HFFc6 (cell line): ENCODE data around the gene HRH3. TPM values are rescaled to one million over a fixed set of nuclear protein-coding genes. Genes with fewer than 3 reads are reported as not detected.

Experiments
- DNase-seq: peaks from one replicate; pipeline ENCODE4 v3.0.0-alpha.2; 2018
- H3K27ac Mint-ChIP-seq: 2 replicates; pipeline ENCODE4 v1.8.0; 2020; ENCODE audit warnings: mild to moderate bottlenecking, mixed read lengths
- H3K27me3 Mint-ChIP-seq: 2 replicates; pipeline ENCODE4 v1.8.0; 2021; ENCODE audit warnings: mild to moderate bottlenecking, moderate library complexity, mixed read lengths; ENCODE audit not compliant: insufficient read depth
- H3K36me3 Mint-ChIP-seq: 2 replicates; pipeline ENCODE4 v1.8.0; 2021; ENCODE audit warnings: low read depth, mixed read lengths
- H3K4me1 Mint-ChIP-seq: 2 replicates; pipeline ENCODE4 v1.8.0; 2020; ENCODE audit warnings: low read depth, mixed read lengths
- H3K4me3 Mint-ChIP-seq: 2 replicates; pipeline ENCODE4 v1.8.0; 2020; ENCODE audit warnings: mild to moderate bottlenecking, moderate library complexity, mixed read lengths
- H3K9me3 Mint-ChIP-seq: 2 replicates; pipeline ENCODE4 v1.8.0; 2020; ENCODE audit warnings: mild to moderate bottlenecking, mixed read lengths
- long read RNA-seq: library from polyadenylated mRNA; unstranded; transcript quantifications from one replicate; pipeline ENCODE4 v2.0.0, GENCODE V29; 2019
- total RNA-seq, 6 experiments: library from RNA; stranded (reverse); fragmentation: NEBNext Ultra II Directional; extraction: Animal tissue kit (Norgen Biotek cat#: 25700); gene quantifications; 2 replicates in 1 of 6; 3 replicates in 5 of 6; pipeline ENCODE4 v1.2.3, GENCODE V29; 2021
- TF ChIP-seq, protein P1 (sequence below): fragments of 200-600 bp; sonication (generic); IDR thresholded peaks from 2 replicates; pipeline ENCODE4 v1.5.0; 2021; ENCODE audit warnings: antibody characterized with exemption, mild to moderate bottlenecking

The HRH3 gene
- not detected for total RNA-seq
- long read RNA-seq = 0 reads

DNA sequence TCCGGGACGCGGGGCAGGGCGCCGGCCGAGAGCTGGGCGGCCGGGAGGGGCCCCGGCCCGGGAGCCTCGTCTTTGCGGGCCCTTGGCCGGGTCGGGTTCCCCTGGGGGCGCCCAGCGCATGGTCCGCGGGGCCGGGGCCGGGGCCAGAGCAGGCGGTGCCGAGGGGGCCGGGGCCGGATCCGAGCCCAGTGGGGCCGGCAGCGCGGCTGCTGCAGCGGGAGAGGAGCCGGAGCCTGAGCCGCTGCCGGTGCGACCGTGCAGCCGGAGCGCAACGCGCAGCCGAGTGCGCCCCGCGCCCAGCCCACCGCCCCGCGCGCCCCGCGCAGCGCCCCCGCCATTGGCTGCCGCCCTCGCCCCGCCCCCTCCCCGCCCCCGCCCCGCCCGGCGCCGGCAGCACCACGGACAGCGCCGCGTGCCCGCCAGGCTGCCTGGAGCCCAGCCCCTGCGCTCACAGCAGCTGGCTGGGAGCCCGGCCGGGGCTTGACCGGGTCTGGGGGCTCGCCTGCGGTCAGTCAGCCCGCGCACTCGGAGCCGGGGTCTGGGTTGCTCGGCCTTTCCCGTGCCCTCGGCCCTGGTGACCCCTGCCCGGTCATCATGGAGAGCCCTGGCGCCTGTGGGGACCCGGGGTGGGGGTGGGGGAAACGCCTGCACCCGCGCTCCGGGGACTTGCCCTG lies at the start of gene HRH3:
TSS of gene HRH3 (minus strand) at position 287 of the 674 bp plus-strand sequence. CDS start 308 bp downstream, outside the sequence.
- Mint-ChIP-seq H3K36me3 (no peaks in the 10 kb centered on the region), H3K4me3 (no peak within 1 kb of the TSS), H3K9me3 (no peaks in the 10 kb centered on the region), H3K4me1 (no peaks in the 10 kb centered on the region), H3K27me3 (peaks cover 25% of the 10 kb centered on the region), H3K27ac (no peak within 1 kb of the TSS)
- DNase-seq = no peak
- TF ChIP-seq, protein P1, sequence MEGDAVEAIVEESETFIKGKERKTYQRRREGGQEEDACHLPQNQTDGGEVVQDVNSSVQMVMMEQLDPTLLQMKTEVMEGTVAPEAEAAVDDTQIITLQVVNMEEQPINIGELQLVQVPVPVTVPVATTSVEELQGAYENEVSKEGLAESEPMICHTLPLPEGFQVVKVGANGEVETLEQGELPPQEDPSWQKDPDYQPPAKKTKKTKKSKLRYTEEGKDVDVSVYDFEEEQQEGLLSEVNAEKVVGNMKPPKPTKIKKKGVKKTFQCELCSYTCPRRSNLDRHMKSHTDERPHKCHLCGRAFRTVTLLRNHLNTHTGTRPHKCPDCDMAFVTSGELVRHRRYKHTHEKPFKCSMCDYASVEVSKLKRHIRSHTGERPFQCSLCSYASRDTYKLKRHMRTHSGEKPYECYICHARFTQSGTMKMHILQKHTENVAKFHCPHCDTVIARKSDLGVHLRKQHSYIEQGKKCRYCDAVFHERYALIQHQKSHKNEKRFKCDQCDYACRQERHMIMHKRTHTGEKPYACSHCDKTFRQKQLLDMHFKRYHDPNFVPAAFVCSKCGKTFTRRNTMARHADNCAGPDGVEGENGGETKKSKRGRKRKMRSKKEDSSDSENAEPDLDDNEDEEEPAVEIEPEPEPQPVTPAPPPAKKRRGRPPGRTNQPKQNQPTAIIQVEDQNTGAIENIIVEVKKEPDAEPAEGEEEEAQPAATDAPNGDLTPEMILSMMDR = no peak

- no peak for DNase-seq
- Mint-ChIP-seq H3K4me1 (no peaks in the 10 kb centered on the region), H3K27me3 (no peaks in the 10 kb centered on the region; the same call in 1 of the 2 replicates), H3K4me3 (no peak overlapping the region), H3K36me3 (peaks cover 9% of the 10 kb centered on the region), H3K27ac (no peak overlapping the region), H3K9me3 (peaks cover 5% of the 10 kb centered on the region)
- TF ChIP-seq, protein P1 = no peak
These were observed 49.8 kb upstream of the HRH3 start for GRCh38 chr20:62269871-62270270.

GRCh38 chr20:62269378-62269777 lies 49.3 kb upstream of the HRH3 start:
- H3K27me3 Mint-ChIP-seq = no peaks in the 10 kb centered on the region; the same call in 1 of the 2 replicates
- H3K27ac Mint-ChIP-seq = no peak overlapping the region; the same call in 1 of the 2 replicates
- DNase-seq = no peak
- no peak overlapping the region for H3K4me3 Mint-ChIP-seq
- H3K9me3 Mint-ChIP-seq = peaks cover 9% of the 10 kb centered on the region
- TF ChIP-seq, protein P1 = no peak
- no peaks in the 10 kb centered on the region for H3K4me1 Mint-ChIP-seq
- H3K36me3 Mint-ChIP-seq = peaks cover 13% of the 10 kb centered on the region

GRCh38 chr20:62268228-62268900 lies 48.3 kb upstream of the HRH3 start:
- H3K4me1 Mint-ChIP-seq = no peaks in the 10 kb centered on the region
- no peaks in the 10 kb centered on the region; the same call in 1 of the 2 replicates for H3K27me3 Mint-ChIP-seq
- no peak overlapping the region for H3K4me3 Mint-ChIP-seq
- DNase-seq = no peak
- peaks cover 14% of the 10 kb centered on the region for H3K36me3 Mint-ChIP-seq
- H3K9me3 Mint-ChIP-seq = peaks cover 9% of the 10 kb centered on the region
- H3K27ac Mint-ChIP-seq = no peak overlapping the region
- TF ChIP-seq, protein P1 = no peak

GRCh38 chr20:62267543-62267942 lies 47.5 kb upstream of the HRH3 start:
- DNase-seq = no peak
- Mint-ChIP-seq H3K4me1 (no peaks in the 10 kb centered on the region), H3K4me3 (no peak overlapping the region), H3K27me3 (no peaks in the 10 kb centered on the region; the same call in 1 of the 2 replicates), H3K9me3 (peaks cover 9% of the 10 kb centered on the region), H3K27ac (no peak overlapping the region), H3K36me3 (peaks cover 14% of the 10 kb centered on the region)
- TF ChIP-seq, protein P1 = no peak
